Fibroblast of mammary gland (primary cell): ENCODE results near the gene CAPZA2.
A peak's percentile ranks its signal among the peaks of the same experiment; 100 is the strongest.

Experiments used
- DNase-seq: peaks from one replicate; pipeline ENCODE4 v3.0.0-alpha.2; 2010; ENCODE audit warnings: low read depth
- H3K4me3 ChIP-seq: 2 replicates; pipeline ENCODE4 v1.5.1; 2011; ENCODE audit warnings: low read depth, mild to moderate bottlenecking, low read length, moderate library complexity; ENCODE audit not compliant: control insufficient read depth
- CTCF ChIP-seq: conservative IDR thresholded peaks from 2 replicates; pipeline ENCODE4 v1.5.1; 2011; ENCODE audit warnings: low read depth, low read length, inconsistent platforms; ENCODE audit not compliant: control insufficient read depth, insufficient read depth

The CAPZA2 gene

GRCh38 chr7:116910383-116910782, 48.0 kb downstream of the CAPZA2 start:
- no peak overlapping the region for H3K4me3 ChIP-seq
- TF ChIP-seq CTCF = no peak
- no peak for DNase-seq

GRCh38 chr7:116911801-116912200, 49.4 kb downstream of the CAPZA2 start:
- no peak overlapping the region for H3K4me3 ChIP-seq
- DNase-seq = peak; percentile 18
- TF ChIP-seq CTCF = no peak

- no peak for DNase-seq
- H3K4me3 ChIP-seq = no peak overlapping the region
Observed at GRCh38 chr7:116912269-116912909, 50.0 kb downstream of the CAPZA2 start.

GRCh38 chr7:116918704-116919103, 56.3 kb downstream of the CAPZA2 start:
- TF ChIP-seq CTCF = no peak
- DNase-seq = no peak
- H3K4me3 ChIP-seq = no peak overlapping the region

More at GRCh38 chr7:116912269-116912909, 50.0 kb downstream of the CAPZA2 start:
- no peak for TF ChIP-seq CTCF

GRCh38 chr7:116920359-116920758, 58.0 kb downstream of the CAPZA2 start:
- DNase-seq = no peak
- H3K4me3 ChIP-seq = no peak overlapping the region

GRCh38 chr7:116922545-116922944, 60.2 kb downstream of the CAPZA2 start:
- no peak for DNase-seq
- H3K4me3 ChIP-seq = no peak overlapping the region
- TF ChIP-seq CTCF = no peak

More at GRCh38 chr7:116920359-116920758, 58.0 kb downstream of the CAPZA2 start:
- no peak for TF ChIP-seq CTCF
